HepG2 (cell line): ENCODE results near the gene NNAT. TPM values are rescaled to one million over a fixed set of nuclear protein-coding genes. Genes with fewer than 3 reads are reported as not detected.

Source experiments
- ARID5B ChIP-seq: IDR thresholded peaks from 2 replicates; pipeline ENCODE4 v1.4.0; 2020; ENCODE audit warnings: mild to moderate bottlenecking, missing genetic modification reagents
- ATF7-NPFF ChIP-seq: sonication (generic); formaldehyde crosslinking; IDR thresholded peaks from 2 replicates; pipeline ENCODE4 v1.8.1; 2023; ENCODE audit warnings: mild to moderate bottlenecking, low read depth, missing genetic modification reagents, moderate library complexity
- CEBPG ChIP-seq: IDR thresholded peaks from 2 replicates; pipeline ENCODE4 v1.6.1; 2016
- DBP ChIP-seq: sonication (generic); formaldehyde crosslinking; IDR thresholded peaks from 2 replicates; pipeline ENCODE4 v1.4.0; 2020; ENCODE audit warnings: missing genetic modification reagents; ENCODE audit errors: not compliant biosample characterization
- GRHL1 ChIP-seq: sonication (generic); formaldehyde crosslinking; conservative IDR thresholded peaks from 2 replicates; pipeline ENCODE4 v1.8.0; 2022; ENCODE audit warnings: missing genetic modification reagents
- HMGA1 ChIP-seq: sonication (generic); formaldehyde crosslinking; conservative IDR thresholded peaks from 2 replicates; pipeline ENCODE4 v1.4.0; 2020; ENCODE audit warnings: missing genetic modification reagents
- PITX1 ChIP-seq: sonication (generic); formaldehyde crosslinking; IDR thresholded peaks from 2 replicates; pipeline ENCODE4 v1.5.1; 2020; ENCODE audit warnings: mild to moderate bottlenecking, missing genetic modification reagents
- REXO4 ChIP-seq: sonication (generic); formaldehyde crosslinking; IDR thresholded peaks from 2 replicates; pipeline ENCODE4 v1.8.0; 2022; ENCODE audit warnings: missing genetic modification reagents, mild to moderate bottlenecking, borderline replicate concordance
- SATB2 ChIP-seq: sonication (generic); formaldehyde crosslinking; IDR thresholded peaks from 2 replicates; pipeline ENCODE4 v1.5.0; 2020; ENCODE audit warnings: missing genetic modification reagents
- SNAI1 ChIP-seq: sonication (generic); formaldehyde crosslinking; IDR thresholded peaks from 2 replicates; pipeline ENCODE4 v1.5.0; 2020; ENCODE audit warnings: mild to moderate bottlenecking, missing genetic modification reagents, borderline replicate concordance
- SRY ChIP-seq: sonication (generic); formaldehyde crosslinking; IDR thresholded peaks from 2 replicates; pipeline ENCODE4 v1.8.0; 2022; ENCODE audit warnings: mild to moderate bottlenecking, missing genetic modification reagents
- SYNCRIP ChIP-seq: fragments of 200-400 bp; formaldehyde crosslinking; IDR thresholded peaks from 2 replicates; pipeline ENCODE4 v1.6.1; 2018; ENCODE audit warnings: mild to moderate bottlenecking, low read depth, low read length; ENCODE audit not compliant: insufficient read depth
- XRCC5 ChIP-seq: fragments of 200-400 bp; formaldehyde crosslinking; optimal IDR thresholded peaks from 2 replicates; pipeline ENCODE3; 2017; ENCODE audit warnings: mild to moderate bottlenecking, low read length
- ZBTB7A ChIP-seq: sonication (generic); formaldehyde crosslinking; IDR thresholded peaks from 2 replicates; pipeline ENCODE4 v1.8.0; 2022; ENCODE audit warnings: mild to moderate bottlenecking, missing genetic modification reagents
- ZFP91 ChIP-seq: sonication (generic); formaldehyde crosslinking; IDR thresholded peaks from 2 replicates; pipeline ENCODE4 v1.9.0; 2022; ENCODE audit warnings: missing genetic modification reagents, mild to moderate bottlenecking, borderline replicate concordance
- ZNF230 ChIP-seq: sonication (generic); formaldehyde crosslinking; IDR thresholded peaks from 2 replicates; pipeline ENCODE4 v1.4.0; 2020; ENCODE audit warnings: mild to moderate bottlenecking, missing genetic modification reagents
- ZNF292 ChIP-seq: sonication (generic); formaldehyde crosslinking; IDR thresholded peaks from 2 replicates; pipeline ENCODE4 v1.8.1; 2022; ENCODE audit warnings: mild to moderate bottlenecking, low read depth, missing genetic modification reagents, borderline replicate concordance
- ZNF883 ChIP-seq: sonication (generic); formaldehyde crosslinking; IDR thresholded peaks from 2 replicates; pipeline ENCODE4 v1.5.1; 2020; ENCODE audit warnings: mild to moderate bottlenecking, missing genetic modification reagents; ENCODE audit errors: not compliant biosample characterization
- ZSCAN12 ChIP-seq: sonication (generic); formaldehyde crosslinking; IDR thresholded peaks from 2 replicates; pipeline ENCODE4 v1.9.0; 2021; ENCODE audit warnings: mild to moderate bottlenecking, missing genetic modification reagents
- polyA plus RNA-seq, 8 experiments: library from polyadenylated mRNA; depleted of rRNA in 3 of 8; stranded (reverse) in 7 of 8; unstranded in 1 of 8; fragments of >200 nt; fragmentation: Illumina TruSeq in 4 of 8; extraction: Trizol in 4 of 8; gene quantifications; 2 replicates each; pipeline versions ENCODE4 v1.2.1 to v1.2.3, GENCODE V29; 2011 to 2016; ENCODE audit warnings: low read depth in 4 of 8, missing spikeins in 1 of 8, mixed read lengths in 1 of 8; ENCODE audit not compliant: insufficient read depth in 1 of 8
- total RNA-seq, 5 experiments: library from RNA; depleted of rRNA; stranded (reverse); fragments of >200 nt; fragmentation: Illumina TruSeq; extraction: Trizol; gene quantifications; 2 replicates each; pipeline ENCODE4 v1.2.3, GENCODE V29; 2016; ENCODE audit warnings: low read depth in 1 of 5

NNAT gene
- total and polyA plus RNA-seq, 2 of the 13 experiments (the other 11 are each of a cell fraction or from before 2014, with no cell fraction given): not detected

- TF ChIP-seq HMGA1: no peak
- TF ChIP-seq SRY (CRISPR knock-in tag): no peak
- no peak for TF ChIP-seq SATB2 (CRISPR knock-in tag)
- no peak for TF ChIP-seq ATF7-NPFF (CRISPR knock-in tag)
- TF ChIP-seq GRHL1 (CRISPR knock-in tag): no peak
- TF ChIP-seq ZNF230 (CRISPR knock-in tag): 0 out of 2 replicates have a peak, but pooled peaks have one; percentile 1
- no peak for TF ChIP-seq SNAI1 (CRISPR knock-in tag)
- TF ChIP-seq ARID5B (CRISPR knock-in tag): peak; percentile 70; the same call in 1 of the 2 replicates
- no peak for TF ChIP-seq DBP (CRISPR knock-in tag)
- peak; percentile 34; the same call in 1 of the 2 replicates for TF ChIP-seq CEBPG (CRISPR knock-in tag)
- TF ChIP-seq SYNCRIP: no peak
- TF ChIP-seq XRCC5: peak; percentile 58
- no peak for TF ChIP-seq REXO4 (CRISPR knock-in tag)
- TF ChIP-seq ZBTB7A (CRISPR knock-in tag): no peak
- peak; percentile 32; the same call in 1 of the 2 replicates for TF ChIP-seq ZNF292 (CRISPR knock-in tag)
- 0 out of 2 replicates have a peak, but pooled peaks have one; percentile 15 for TF ChIP-seq ZFP91 (CRISPR knock-in tag)
- peak; percentile 79; the same call in 1 of the 2 replicates for TF ChIP-seq PITX1 (CRISPR knock-in tag)
- no peak for TF ChIP-seq ZNF883 (CRISPR knock-in tag)
- TF ChIP-seq ZSCAN12 (CRISPR knock-in tag): no peak
These were observed 15.5 kb upstream of the NNAT start (continued) for GRCh38 chr20:37505263-37506151.
